A549 (cell line): ENCODE measurements around the gene PRKCE.

Experiments
- BHLHE40 ChIP-seq: IDR thresholded peaks from 2 replicates; pipeline ENCODE4 v1.6.1; 2012; ENCODE audit warnings: low read depth, low read length, inconsistent platforms
- HDAC2 ChIP-seq: fragments of 200-600 bp; sonication (generic); IDR thresholded peaks from 2 replicates; pipeline ENCODE4 v1.6.1; 2016
- KDM1A ChIP-seq: fragments of 200-600 bp; sonication (generic); IDR thresholded peaks from 2 replicates; pipeline ENCODE4 v1.6.1; 2016; ENCODE audit warnings: low read depth, mild to moderate bottlenecking
- NFE2L2 ChIP-seq: fragments of 150-350 bp; conservative IDR thresholded peaks from 2 replicates; pipeline ENCODE4 v1.6.1; 2014; ENCODE audit warnings: low read length
- POLR2A ChIP-seq: IDR thresholded peaks from 2 replicates; pipeline ENCODE4 v1.6.1; 2012; ENCODE audit warnings: mild to moderate bottlenecking, low read length
- RCOR1 ChIP-seq: fragments of 150-350 bp; IDR thresholded peaks from 2 replicates; pipeline ENCODE4 v1.6.1; 2014; ENCODE audit warnings: antibody characterized with exemption, low read length, low read depth

GRCh38 chr2:46076251-46076650 is 424.8 kb downstream of the PRKCE start:
- TF ChIP-seq NFE2L2 (no peak), HDAC2 (no peak), RCOR1 (no peak), POLR2A (no peak), BHLHE40 (no peak), KDM1A (no peak)
